Heart left ventricle (tissue), 16 donors: ENCODE results near the gene CHCHD3. TPM values are rescaled to one million over a fixed set of nuclear protein-coding genes. Genes with fewer than 3 reads are reported as not detected.
A peak's percentile ranks its signal among the peaks of the same experiment; 100 is the strongest.

Experiments
- ATAC-seq, 4 donors: fragments of 200-7000 bp; cut with Tn5 transposase; one replicate each; pipeline ENCODE4 v1.9.1; 2020 to 2022; ENCODE audit warnings: moderate library complexity in 4 of 4, mild to moderate bottlenecking in 3 of 4, moderate number of reproducible peaks in 1 of 4
- DNase-seq, 5 donors: peaks; one replicate each; pipeline ENCODE4 v3.0.0-alpha.2; 2020
- H3K27ac ChIP-seq, 12 donors: fragments of 200-600 bp; sonication (generic) in 4 of 12; one replicate each; pipeline versions ENCODE4 v1.5.0 to v1.8.0; 2016 to 2022; ENCODE audit warnings: mild to moderate bottlenecking in 2 of 12
- H3K27me3 ChIP-seq, 9 donors: fragments of 200-600 bp; sonication (generic) in 2 of 9; one replicate each; pipeline versions ENCODE4 v1.5.1 to v1.8.0; 2016 to 2022; ENCODE audit warnings: mild to moderate bottlenecking in 3 of 9
- H3K36me3 ChIP-seq, 9 donors: fragments of 200-600 bp; sonication (generic) in 2 of 9; one replicate each; pipeline versions ENCODE4 v1.5.0 to v1.8.0; 2018 to 2022; ENCODE audit warnings: mild to moderate bottlenecking in 2 of 9
- H3K4me1 ChIP-seq, 12 donors: fragments of 200-600 bp; sonication (generic) in 4 of 12; one replicate each; pipeline versions ENCODE4 v1.5.0 to v1.8.0; 2016 to 2022; ENCODE audit warnings: mild to moderate bottlenecking in 3 of 12
- H3K4me3 ChIP-seq, 12 donors: fragments of 200-600 bp; sonication (generic) in 4 of 12; one replicate each; pipeline versions ENCODE4 v1.5.0 to v1.8.0; 2017 to 2022; ENCODE audit warnings: mild to moderate bottlenecking in 9 of 12, moderate library complexity in 4 of 12
- H3K9me3 ChIP-seq, 12 donors: fragments of 200-600 bp; sonication (generic) in 4 of 12; one replicate each; pipeline versions ENCODE4 v1.5.0 to v1.8.0; 2016 to 2022; ENCODE audit warnings: mild to moderate bottlenecking in 1 of 12
- POLR2A ChIP-seq, 2 donors: fragments of 450-650 bp; IDR thresholded peaks; one replicate each; pipeline ENCODE4 v1.6.1; 2017; ENCODE audit warnings: antibody characterized with exemption in 2 of 2, mild to moderate bottlenecking in 2 of 2, moderate library complexity in 2 of 2
- WGBS, 4 donors: extraction: QIAGEN DNeasy Blood & Tissue Kit in 2 of 4; methylation state at CpG; one replicate each; pipeline versions ENCODE4 v1.1.5 to v1.1.7; 2013 to 2018; 5-methylcytosine and 5-hydroxymethylcytosine counted together
- intact Hi-C, 10 donors: fragments of 100-400 bp; cut with DNase I; formaldehyde crosslinking; loops; one replicate each; pipeline versions ENCODE4 v1.11.1 to v1.14.2; 2022
- polyA plus RNA-seq, 2 donors: library from polyadenylated mRNA; stranded (reverse); fragments of 200-250 nt; gene quantifications; one replicate each; pipeline ENCODE4 v1.2.3, GENCODE V29; 2013
- total RNA-seq, 9 donors: library from RNA; depleted of rRNA in 2 of 9; stranded (reverse); fragments of >200 nt in 2 of 9; fragmentation: NEBNext Ultra II Directional in 3 of 9; extraction: Animal tissue kit (Norgen Biotek cat#: 25700) in 3 of 9; gene quantifications; one replicate each; pipeline versions ENCODE4 v1.1.0 to v1.2.4, GENCODE V29; 2016 to 2023
- TF ChIP-seq, protein P1 (sequence below), 12 donors: fragments of 200-600 bp; sonication (generic) in 4 of 12; IDR thresholded peaks; one replicate each; pipeline versions ENCODE4 v1.5.0 to v1.8.0; 2018 to 2022; ENCODE audit warnings: antibody characterized with exemption in 12 of 12, mild to moderate bottlenecking in 5 of 12
- donor health status: ischemic (EF 13 %, LVEDD 7.1; RV severe dilation, severe dysfunction).
- donor health status: healthy with polysubstance abuse.
- donor health status: DM: no; HTN: yes; CAD: no.
- donor health status: DM: no; HTN: no; CAD: no.
- donor health status: ischemic (EF 25% LVEDD 6.9; RV normal size, moderate dysfunction).
- donor health status: ischemic (EF 25% LVEDD 5.7; RV mildly dilated, moderate dysfunction).
- donor health status: healthy.
- donor health status: DM: yes; HTN: yes; CAD: no.
- donor health status: ischemic (EF 35%, LVEDD 5.7; RV mildly dilated, moderate dysfunction).
- donor health status: nonischemic (EF 11% LVEDD 7.7; RV severe dilation, severe dysfunction).
- donor health status: DM: yes; HTN: yes; CAD: no.
- donor health status: PGD.
- donor health status: ischemic (EF 29% LVEDD 5.4; RV normal size, mild dysfunction).
- donor health status: nonischemic (EF 23%, LVEDD 6.1; RV moderate dilation, normal function).

The CHCHD3 gene
- total and polyA plus RNA-seq, 11 donors, result 92.9 to 197 (median 176) TPM

DNA sequence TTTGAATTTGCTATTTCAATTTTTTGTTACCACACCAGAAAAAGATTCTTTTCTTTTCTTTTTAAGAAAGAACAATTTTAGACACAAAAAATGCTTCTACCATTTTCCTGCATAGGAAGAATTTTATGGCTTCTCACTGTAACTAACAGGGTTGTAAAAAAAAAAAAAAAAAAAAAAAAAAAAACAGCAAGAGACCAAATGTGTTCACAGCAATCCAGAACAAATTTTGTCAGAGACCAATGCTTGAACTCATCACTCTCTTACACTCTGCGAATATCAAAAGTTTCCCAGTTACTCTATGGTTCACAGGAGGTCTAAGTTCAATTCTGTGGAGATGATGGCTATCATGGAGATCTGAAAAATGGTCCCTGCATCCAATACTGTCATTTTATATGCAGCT is 84.4 kb downstream of the CHCHD3 start:
- Histone ChIP-seq H3K27me3 (no peaks in the 10 kb centered on the region), H3K27ac (no peak overlapping the region), H3K9me3 (no peaks in the 10 kb centered on the region), H3K4me1 (peaks cover 0 to 50% (median 18%) of the 10 kb centered on the region in 12 donors), H3K36me3 (no peaks in the 10 kb centered on the region), H3K4me3 (no peak overlapping the region)
- intact Hi-C loops, result no loop called here
- no peak for DNase-seq
- WGBS, 4 donors, result 90 to 96% (median 96%) methylated on average over 1 of the region's 1 CpG
- no peak for ATAC-seq
- TF ChIP-seq, protein P1, sequence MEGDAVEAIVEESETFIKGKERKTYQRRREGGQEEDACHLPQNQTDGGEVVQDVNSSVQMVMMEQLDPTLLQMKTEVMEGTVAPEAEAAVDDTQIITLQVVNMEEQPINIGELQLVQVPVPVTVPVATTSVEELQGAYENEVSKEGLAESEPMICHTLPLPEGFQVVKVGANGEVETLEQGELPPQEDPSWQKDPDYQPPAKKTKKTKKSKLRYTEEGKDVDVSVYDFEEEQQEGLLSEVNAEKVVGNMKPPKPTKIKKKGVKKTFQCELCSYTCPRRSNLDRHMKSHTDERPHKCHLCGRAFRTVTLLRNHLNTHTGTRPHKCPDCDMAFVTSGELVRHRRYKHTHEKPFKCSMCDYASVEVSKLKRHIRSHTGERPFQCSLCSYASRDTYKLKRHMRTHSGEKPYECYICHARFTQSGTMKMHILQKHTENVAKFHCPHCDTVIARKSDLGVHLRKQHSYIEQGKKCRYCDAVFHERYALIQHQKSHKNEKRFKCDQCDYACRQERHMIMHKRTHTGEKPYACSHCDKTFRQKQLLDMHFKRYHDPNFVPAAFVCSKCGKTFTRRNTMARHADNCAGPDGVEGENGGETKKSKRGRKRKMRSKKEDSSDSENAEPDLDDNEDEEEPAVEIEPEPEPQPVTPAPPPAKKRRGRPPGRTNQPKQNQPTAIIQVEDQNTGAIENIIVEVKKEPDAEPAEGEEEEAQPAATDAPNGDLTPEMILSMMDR (IDR thresholded peaks at IDR 0.05), result no peak
- no peak for TF ChIP-seq POLR2A (IDR thresholded peaks at IDR 0.05)

DNA sequence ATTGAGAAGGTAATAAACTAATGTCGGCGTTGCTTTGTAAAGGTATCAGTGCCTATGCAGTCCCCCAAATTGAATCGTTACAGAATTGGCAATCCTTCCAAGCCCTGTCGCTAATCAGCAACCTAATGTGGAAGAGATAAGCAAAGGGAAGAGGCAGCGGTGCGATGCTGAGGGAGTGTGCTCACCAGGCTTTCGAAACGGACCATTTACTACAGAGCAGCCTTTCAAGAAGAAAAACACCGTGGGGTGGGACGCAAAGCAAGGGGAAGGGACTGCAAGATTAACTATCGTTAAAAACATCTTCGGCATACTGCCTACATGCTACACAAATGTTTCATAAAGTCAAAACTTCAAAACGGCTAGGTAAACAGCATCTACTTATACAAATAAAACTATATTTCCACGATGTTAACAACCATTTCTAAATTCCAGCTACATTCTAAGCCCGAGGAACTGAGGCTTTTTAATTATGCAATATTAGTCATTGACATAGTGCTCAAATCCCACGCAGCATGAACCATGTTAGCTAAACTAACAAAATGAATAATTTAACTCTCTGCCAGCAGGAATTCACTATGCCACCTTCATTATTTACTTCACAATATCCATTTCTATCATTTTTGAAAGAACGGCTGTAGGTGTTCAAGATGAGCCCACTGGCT is 85.2 kb downstream of the CHCHD3 start:
- TF ChIP-seq, protein P1 (IDR thresholded peaks at IDR 0.05), result no peak

DNA sequence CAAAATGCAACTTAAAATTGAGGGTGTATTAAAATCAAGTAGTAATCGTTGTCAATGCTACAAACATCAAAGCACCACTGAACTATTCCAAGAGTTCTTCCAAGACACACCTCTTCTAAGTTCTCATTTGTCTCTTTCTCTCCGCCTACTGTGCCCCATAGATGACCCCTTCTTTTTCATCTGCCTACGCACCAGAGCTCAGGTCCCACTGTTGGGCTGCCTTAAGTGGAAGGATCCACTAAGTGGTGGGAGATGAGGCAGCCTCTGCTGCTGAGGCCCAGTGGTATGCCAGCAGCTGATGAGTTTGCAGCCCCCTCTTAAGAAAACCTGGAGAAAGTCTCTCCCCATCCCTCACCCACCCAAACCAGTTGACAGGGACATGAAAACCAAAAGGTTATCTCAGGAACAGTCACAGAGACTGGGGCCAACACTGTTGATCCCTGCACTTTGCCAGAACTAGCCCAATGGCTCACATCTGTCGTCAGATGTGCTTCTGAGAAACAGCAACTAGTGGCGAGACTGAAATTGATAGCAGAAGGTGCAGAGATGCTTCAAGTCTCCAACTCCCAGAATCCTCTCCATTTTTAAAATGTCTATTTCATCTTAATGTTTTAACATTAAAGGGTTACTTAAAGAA is 88.4 kb downstream of the CHCHD3 start:
- Histone ChIP-seq H3K4me3 (no peak overlapping the region), H3K9me3 (no peaks in the 10 kb centered on the region), H3K27ac (no peak overlapping the region), H3K36me3 (no peaks in the 10 kb centered on the region), H3K4me1 (peaks cover 0 to 49% (median 14%) of the 10 kb centered on the region in 12 donors), H3K27me3 (no peaks in the 10 kb centered on the region)
- intact Hi-C loops, result no loop called here
- 69 to 80% (median 76%) methylated on average over 5 of the region's 5 CpGs for WGBS, 4 donors
- ATAC-seq, result peak in 3 of 4 donors; percentile 15 to 69 (median 20)
- no peak for DNase-seq
- TF ChIP-seq, protein P1 (IDR thresholded peaks at IDR 0.05), result no peak
- TF ChIP-seq POLR2A (IDR thresholded peaks at IDR 0.05), result no peak

More for the DNA sequence above, 85.2 kb downstream of the CHCHD3 start:
- intact Hi-C loops, result no loop called here
- no peak overlapping the region for H3K4me3 ChIP-seq
- 65 to 70% (median 68%) methylated on average over 17 of the region's 17 CpGs for WGBS, 4 donors
- no peaks in the 10 kb centered on the region for H3K27me3 ChIP-seq
- H3K36me3 ChIP-seq, result no peaks in the 10 kb centered on the region
- ATAC-seq (no peak), DNase-seq (no peak)
- H3K27ac ChIP-seq, result no peak overlapping the region
- H3K9me3 ChIP-seq, result no peaks in the 10 kb centered on the region
- H3K4me1 ChIP-seq, result peaks cover 0 to 55% (median 18%) of the 10 kb centered on the region in 12 donors
